ENCODE measurements around the gene GNAO1.
"Not testable (repeated sequence)": the region's sequence is repeated elsewhere in the genome, so short reads cannot be mapped to it uniquely, and the experiment has no call there.

The GNAO1 gene

GRCh38 chr16:56366945-56367344 lies 175.7 kb downstream of the GNAO1 start:
- no peak for DNase-seq (ENCODE audit: low read depth)

- DNase-seq (ENCODE audit: low read depth) = no peak
Measured at GRCh38 chr16:56367764-56368163, 176.5 kb downstream of the GNAO1 start.

DNA sequence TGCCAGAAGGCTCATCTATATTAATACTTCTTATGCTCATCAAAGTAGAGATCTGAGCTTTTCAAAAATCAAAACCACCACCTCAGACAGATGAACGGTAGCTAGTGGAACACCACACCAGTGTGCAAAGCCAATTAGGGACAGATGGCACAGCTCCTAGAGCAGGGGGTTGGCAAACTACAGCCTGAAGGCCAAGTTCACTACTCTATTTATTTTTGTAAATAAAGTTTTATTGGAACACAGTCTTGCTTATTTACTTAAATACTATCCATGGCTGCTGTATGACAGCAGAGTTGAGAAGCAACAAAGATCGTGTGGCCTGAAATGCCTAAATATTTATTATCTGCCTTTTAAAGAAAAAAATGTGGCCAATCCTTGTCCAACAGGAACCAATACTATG lies 177.3 kb downstream of the GNAO1 start:
- no peak for DNase-seq (ENCODE audit: low read depth)

DNA sequence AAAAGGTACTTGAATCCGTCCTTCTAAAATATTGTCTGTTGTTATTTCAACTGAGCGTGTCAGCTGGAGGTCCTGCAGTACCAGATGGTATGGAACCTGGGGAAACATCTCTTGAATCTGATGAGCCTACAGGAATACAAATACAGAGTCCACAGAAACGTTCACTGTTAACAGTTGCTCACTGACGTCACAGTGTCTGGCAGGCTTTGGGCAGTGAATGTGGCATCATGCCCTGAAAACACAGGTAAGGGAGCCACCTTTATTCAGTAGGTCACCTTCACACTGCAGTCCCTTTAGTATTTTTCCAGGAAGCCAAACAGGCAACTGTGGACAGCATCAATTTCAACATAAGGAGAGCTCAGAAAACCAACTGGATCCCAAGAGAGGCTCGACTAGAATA lies 177.9 kb downstream of the GNAO1 start:
- DNase-seq (ENCODE audit: low read depth) = no peak

DNA sequence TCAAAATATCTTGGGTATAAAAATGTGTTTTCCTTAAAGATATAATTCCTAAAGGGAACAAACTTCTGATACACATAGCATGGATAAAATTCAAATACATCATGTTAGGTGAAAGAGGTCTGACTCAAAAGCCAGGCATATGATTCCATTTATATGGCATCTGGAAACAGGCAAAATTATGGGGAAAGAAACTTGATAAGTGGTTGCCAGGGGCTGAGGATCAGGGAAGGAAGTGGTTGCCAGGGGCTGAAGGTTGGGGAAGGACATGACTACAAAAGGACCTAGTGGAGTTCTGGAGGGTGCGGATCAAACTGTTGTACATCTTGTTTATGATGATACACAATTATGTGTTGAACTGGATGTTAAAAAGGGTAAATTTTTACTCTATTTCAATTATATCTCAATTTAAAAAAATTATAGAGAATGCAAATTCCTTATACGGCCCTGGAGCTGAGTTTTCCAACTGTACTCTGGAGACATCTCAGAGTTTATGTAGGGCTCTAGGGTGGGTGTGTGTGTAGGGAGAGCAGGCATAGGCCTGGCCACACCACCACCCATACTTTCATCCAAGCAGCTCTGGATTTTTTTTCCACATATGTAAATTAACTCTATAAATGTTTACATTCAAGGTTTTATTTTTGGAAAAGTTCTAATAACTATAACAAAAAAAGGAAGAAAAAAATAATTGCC lies 179.0 kb downstream of the GNAO1 start:
- DNase-seq (ENCODE audit: low read depth) = no peak

GRCh38 chr16:56370875-56371659 lies 179.8 kb downstream of the GNAO1 start:
- no peak for DNase-seq (ENCODE audit: low read depth)

GRCh38 chr16:56371660-56371937 lies 180.3 kb downstream of the GNAO1 start:
- DNase-seq (ENCODE audit: low read depth) = no peak

DNA sequence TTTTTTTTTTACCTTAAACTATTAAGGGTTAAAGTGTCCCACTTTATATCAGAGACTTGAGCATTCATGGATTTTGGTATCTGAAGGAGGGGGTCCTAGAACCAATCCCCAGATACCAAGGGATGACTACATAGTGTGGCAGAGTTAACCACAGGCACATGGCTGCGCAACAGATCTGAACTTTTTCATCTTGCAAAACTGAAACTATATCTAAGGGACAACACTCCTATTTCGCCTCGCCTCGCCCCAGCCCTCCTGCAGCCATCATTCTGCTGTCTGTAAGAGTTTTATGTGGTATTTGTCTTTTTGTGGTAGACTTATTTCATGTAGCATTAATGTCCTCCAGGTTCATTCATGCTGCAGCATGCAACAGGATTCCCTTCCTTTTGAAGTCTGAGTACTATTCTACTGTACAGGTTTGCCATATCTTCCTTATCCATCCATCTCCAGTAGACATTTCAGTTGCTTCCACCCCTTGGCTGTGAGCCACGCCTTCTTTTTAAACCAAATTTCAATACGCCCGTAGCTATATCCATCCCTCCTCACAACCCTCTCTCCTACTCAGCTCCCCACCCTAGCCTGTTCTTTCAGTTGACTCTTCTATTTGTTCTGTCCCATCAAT lies 180.8 kb downstream of the GNAO1 start:
- DNase-seq (ENCODE audit: low read depth) = no peak

DNA sequence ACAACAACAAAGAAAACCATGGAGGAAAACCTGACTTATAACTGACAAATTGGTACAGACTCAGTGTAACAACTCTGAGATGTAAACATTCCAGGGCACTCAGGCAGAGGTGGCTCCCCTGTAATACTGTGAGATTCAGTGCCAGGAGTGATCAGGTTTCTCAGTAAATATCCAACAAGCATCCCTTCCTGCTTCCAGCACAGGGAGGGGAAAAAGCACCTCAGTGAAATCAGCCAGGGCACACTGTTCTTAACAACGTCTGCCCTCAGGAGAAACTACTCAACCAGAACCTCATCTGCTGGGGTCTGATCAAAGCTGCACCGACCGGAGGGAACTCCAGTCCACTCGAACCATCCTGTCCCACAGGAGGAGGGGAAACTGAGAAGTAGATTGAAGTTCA lies 181.7 kb downstream of the GNAO1 start:
- DNase-seq (ENCODE audit: low read depth) = no peak

GRCh38 chr16:56375792-56376191 lies 184.5 kb downstream of the GNAO1 start:
- not testable (repeated sequence) for DNase-seq (ENCODE audit: low read depth)

DNA sequence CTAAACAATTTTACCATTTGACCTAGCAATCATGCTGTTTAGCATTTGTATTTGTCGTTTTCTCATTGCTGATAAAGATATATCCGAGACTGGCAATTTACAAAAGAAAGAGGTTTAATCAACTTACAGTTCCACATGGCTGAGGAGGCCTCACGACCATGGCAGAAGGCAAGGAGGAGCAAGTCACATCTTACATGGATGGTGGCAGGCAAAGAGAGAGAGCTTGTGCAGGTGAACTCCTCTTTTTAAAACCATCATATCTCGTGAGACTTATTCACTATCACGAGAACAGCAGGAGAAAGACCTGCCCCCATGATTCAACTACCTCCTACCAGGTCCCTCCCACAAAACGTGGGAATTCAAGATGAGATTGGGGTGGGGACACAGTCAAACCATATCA lies 187.8 kb downstream of the GNAO1 start:
- DNase-seq (ENCODE audit: low read depth) = not testable (repeated sequence)

GRCh38 chr16:56380778-56381485 lies 189.6 kb downstream of the GNAO1 start:
- not testable (repeated sequence) for DNase-seq (ENCODE audit: low read depth)

- DNase-seq (ENCODE audit: low read depth) = no peak
Measured at GRCh38 chr16:56382459-56382858, 191.2 kb downstream of the GNAO1 start.

DNA sequence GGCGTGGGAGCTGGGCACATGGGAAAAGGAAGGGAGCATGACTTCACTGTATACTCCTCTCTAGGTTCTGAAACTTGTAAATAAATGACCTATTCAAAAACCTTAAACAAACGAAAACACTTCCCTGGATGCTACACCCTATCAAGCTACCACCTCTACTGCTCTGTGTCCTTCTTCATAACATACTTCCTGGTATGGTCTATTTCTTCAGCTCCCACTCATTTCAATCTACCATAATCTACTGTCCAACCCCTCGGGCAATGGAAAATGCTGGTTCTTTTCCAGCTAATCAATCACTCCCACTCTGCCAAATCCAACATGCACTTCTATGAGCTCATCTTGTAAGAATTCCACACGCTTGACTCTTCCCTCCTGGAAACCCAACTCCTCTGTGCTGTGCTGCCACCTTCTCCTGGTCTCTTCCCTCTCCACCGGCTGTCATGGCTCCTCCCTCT lies 191.6 kb downstream of the GNAO1 start:
- no peak for DNase-seq (ENCODE audit: low read depth)

- DNase-seq (ENCODE audit: low read depth) = no peak
Measured at GRCh38 chr16:56384074-56384721, 192.9 kb downstream of the GNAO1 start.

DNA sequence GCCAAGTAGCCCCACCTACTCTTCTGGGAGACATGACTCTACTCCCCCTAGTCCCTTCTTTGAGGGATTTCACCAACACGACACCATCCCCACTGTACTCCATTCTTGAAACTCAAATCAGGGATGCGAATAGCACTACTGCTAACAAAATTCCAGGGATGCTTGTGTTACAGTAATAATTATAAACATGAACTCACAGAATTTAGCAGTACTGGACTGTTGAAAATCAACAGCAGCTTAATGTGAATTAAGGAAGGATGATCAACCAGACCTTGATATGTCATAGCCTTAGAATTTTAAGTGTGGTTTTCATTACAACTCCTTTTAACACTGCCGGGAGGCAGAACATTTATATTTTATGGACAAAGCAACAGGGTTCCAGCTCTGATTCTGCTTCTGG lies 196.1 kb downstream of the GNAO1 start:
- no peak for DNase-seq (ENCODE audit: low read depth)

GRCh38 chr16:56388209-56388608 lies 196.9 kb downstream of the GNAO1 start:
- no peak for DNase-seq (ENCODE audit: low read depth)

- DNase-seq (ENCODE audit: low read depth) = no peak
Measured at GRCh38 chr16:56389554-56389953, 198.3 kb downstream of the GNAO1 start.

GRCh38 chr16:56396724-56397123 lies 205.4 kb downstream of the GNAO1 start:
- DNase-seq (ENCODE audit: low read depth) = not testable (repeated sequence)

- no peak for DNase-seq (ENCODE audit: low read depth)
Measured at GRCh38 chr16:56399047-56399446, 207.8 kb downstream of the GNAO1 start.

DNA sequence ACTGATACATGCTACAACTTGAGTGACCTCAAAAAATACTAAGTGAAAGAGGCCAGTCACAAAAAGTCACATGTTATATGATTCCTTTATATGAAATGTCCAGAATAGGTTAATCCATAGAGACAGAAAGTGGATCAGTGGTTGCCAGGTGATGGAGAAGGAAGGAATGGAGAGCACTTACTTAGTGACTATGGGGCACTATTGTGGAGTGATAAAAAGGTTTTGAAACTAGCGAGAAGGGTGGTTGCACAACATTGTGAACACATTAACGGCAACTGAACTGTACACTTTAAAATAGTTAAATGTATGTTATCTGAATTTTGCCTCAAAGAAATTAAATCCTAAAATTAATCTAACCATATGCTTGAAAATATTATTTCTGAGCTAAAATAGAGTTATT lies 208.2 kb downstream of the GNAO1 start:
- DNase-seq (ENCODE audit: low read depth) = no peak

- DNase-seq (ENCODE audit: low read depth) = no peak
Measured at GRCh38 chr16:56400458-56400857, 209.2 kb downstream of the GNAO1 start.

Data from activated T-cell treated with anti-CD3 and anti-CD28 coated beads for 48 hours (primary cell).